H9 (cell line): ENCODE data around the gene EHBP1L1. TPM values are rescaled to one million over a fixed set of nuclear protein-coding genes. Genes with fewer than 3 reads are reported as not detected.

Experiments
- DNase-seq: peaks from one replicate; pipeline ENCODE4 v3.0.0-alpha.2; 2017
- H2AFZ ChIP-seq: one replicate; pipeline ENCODE4 v1.6.1; 2013; ENCODE audit warnings: mild to moderate bottlenecking, low read length, control low read depth, moderate library complexity
- H2AK5ac ChIP-seq: 2 replicates; pipeline ENCODE4 v1.6.1; 2013; ENCODE audit warnings: low read length, control low read depth, mixed read lengths; ENCODE audit not compliant: insufficient read length
- H2BK120ac ChIP-seq: one replicate; pipeline ENCODE4 v1.6.1; 2013; ENCODE audit warnings: low read depth, mild to moderate bottlenecking, low read length, control low read depth, inconsistent platforms; ENCODE audit not compliant: poor library complexity, severe bottlenecking
- H2BK12ac ChIP-seq: 2 replicates; pipeline ENCODE4 v1.6.1; 2013; ENCODE audit warnings: low read length, control low read depth, mixed read lengths, low read depth; ENCODE audit not compliant: insufficient read length
- H2BK15ac ChIP-seq: 2 replicates; pipeline ENCODE4 v1.6.1; 2013; ENCODE audit warnings: low read depth, low read length, control low read depth
- H2BK20ac ChIP-seq: one replicate; pipeline ENCODE4 v1.6.1; 2013; ENCODE audit warnings: low read depth, mild to moderate bottlenecking, low read length, control low read depth, inconsistent platforms; ENCODE audit not compliant: poor library complexity, severe bottlenecking
- H2BK5ac ChIP-seq: 2 replicates; pipeline ENCODE4 v1.6.1; 2013; ENCODE audit warnings: low read length, control low read depth, mixed read lengths; ENCODE audit not compliant: insufficient read length
- H3K14ac ChIP-seq: 2 replicates; pipeline ENCODE4 v1.6.1; 2013; ENCODE audit warnings: low read length, control low read depth; ENCODE audit not compliant: insufficient read depth
- H3K18ac ChIP-seq: 2 replicates; pipeline ENCODE4 v1.6.1; 2013; ENCODE audit warnings: low read depth, mild to moderate bottlenecking, mixed read lengths, low read length, control low read depth; ENCODE audit not compliant: insufficient read length
- H3K23ac ChIP-seq: 2 replicates; pipeline ENCODE4 v1.6.1; 2013; ENCODE audit warnings: low read length, control low read depth, mixed read lengths, low read depth; ENCODE audit not compliant: insufficient read length
- H3K23me2 ChIP-seq: 2 replicates; pipeline ENCODE4 v1.6.1; 2013; ENCODE audit warnings: low read depth, mild to moderate bottlenecking, mixed read lengths, low read length, control low read depth; ENCODE audit not compliant: insufficient read length, poor library complexity, severe bottlenecking
- H3K27ac ChIP-seq: 2 replicates; pipeline ENCODE4 v1.5.1; 2013; ENCODE audit warnings: low read length, control low read depth, mixed read lengths, low read depth; ENCODE audit not compliant: insufficient read length
- H3K27me3 ChIP-seq: 2 replicates; pipeline ENCODE4 v1.6.1; 2013; ENCODE audit warnings: low read length, control low read depth, inconsistent platforms; ENCODE audit not compliant: insufficient read depth
- H3K4ac ChIP-seq: 2 replicates; pipeline ENCODE4 v1.6.1; 2013; ENCODE audit warnings: low read depth, mild to moderate bottlenecking, control low read depth, inconsistent platforms, low read length, moderate library complexity
- H3K4me1 ChIP-seq: 2 replicates; pipeline ENCODE4 v1.6.1; 2013; ENCODE audit warnings: low read length, control low read depth, inconsistent platforms; ENCODE audit not compliant: insufficient read depth
- H3K4me2 ChIP-seq: 2 replicates; pipeline ENCODE4 v1.6.1; 2013; ENCODE audit warnings: low read length, control low read depth, mixed read lengths; ENCODE audit not compliant: insufficient read length, insufficient read depth
- H3K56ac ChIP-seq: 2 replicates; pipeline ENCODE4 v1.6.1; 2013; ENCODE audit warnings: low read depth, mild to moderate bottlenecking, mixed read lengths, low read length, control low read depth; ENCODE audit not compliant: insufficient read length
- H3K79me1 ChIP-seq: 2 replicates; pipeline ENCODE4 v1.6.1; 2013; ENCODE audit warnings: low read depth, mild to moderate bottlenecking, moderate library complexity, low read length, control low read depth, inconsistent platforms; ENCODE audit not compliant: insufficient read depth, poor library complexity, severe bottlenecking
- H3K79me2 ChIP-seq: 2 replicates; pipeline ENCODE4 v1.6.1; 2013; ENCODE audit warnings: low read length, control low read depth, inconsistent platforms; ENCODE audit not compliant: insufficient read depth
- H3K9ac ChIP-seq: 2 replicates; pipeline ENCODE4 v1.6.1; 2013; ENCODE audit warnings: low read length, control low read depth, mixed read lengths; ENCODE audit not compliant: insufficient read length; ENCODE audit errors: extremely low read depth
- H3K9me3 ChIP-seq: one replicate; pipeline ENCODE4 v1.6.1; 2013; ENCODE audit warnings: low read depth, low read length, inconsistent platforms; ENCODE audit not compliant: control insufficient read depth
- H3T11ph ChIP-seq: one replicate; pipeline ENCODE4 v1.6.1; 2013; ENCODE audit warnings: mild to moderate bottlenecking, low read length, control low read depth, inconsistent platforms
- H4K20me1 ChIP-seq: one replicate; pipeline ENCODE4 v1.6.1; 2013; ENCODE audit not compliant: control insufficient read depth, insufficient read length, insufficient read depth
- H4K5ac ChIP-seq: 2 replicates; pipeline ENCODE4 v1.6.1; 2013; ENCODE audit warnings: low read depth, mild to moderate bottlenecking, mixed read lengths, low read length, control low read depth; ENCODE audit not compliant: insufficient read length
- H4K8ac ChIP-seq: replicated peaks from 2 replicates; pipeline ENCODE4 v1.6.1; 2013; ENCODE audit warnings: low read length, control low read depth, mixed read lengths, low read depth; ENCODE audit not compliant: insufficient read length
- H4K91ac ChIP-seq: 2 replicates; pipeline ENCODE4 v1.6.1; 2013; ENCODE audit warnings: low read depth, mild to moderate bottlenecking, moderate library complexity, mixed read lengths, low read length, control low read depth; ENCODE audit not compliant: insufficient read length
- H3K27ac Mint-ChIP-seq, 3 experiments: 2 replicates in 2 of 3; 3 replicates in 1 of 3; pipeline ENCODE4 v1.8.0; 2020 to 2021; ENCODE audit warnings: mixed read lengths in 3 of 3, mild to moderate bottlenecking in 1 of 3, moderate library complexity in 1 of 3
- H3K27me3 Mint-ChIP-seq: 2 replicates; pipeline ENCODE4 v1.8.0; 2021; ENCODE audit warnings: low read depth, mild to moderate bottlenecking, moderate library complexity, mixed read lengths
- H3K36me3 Mint-ChIP-seq, 3 experiments: 2 replicates in 2 of 3; 3 replicates in 1 of 3; pipeline ENCODE4 v1.8.0; 2020 to 2021; ENCODE audit warnings: low read depth in 3 of 3, mixed read lengths in 3 of 3; ENCODE audit not compliant: insufficient read depth in 1 of 3
- H3K4me1 Mint-ChIP-seq, 2 experiments: 2 replicates each; pipeline ENCODE4 v1.8.0; 2020; ENCODE audit warnings: mixed read lengths in 2 of 2
- H3K4me3 Mint-ChIP-seq, 2 experiments: 2 replicates in 1 of 2; 3 replicates in 1 of 2; pipeline ENCODE4 v1.8.0; 2020 to 2021; ENCODE audit warnings: mild to moderate bottlenecking in 2 of 2, mixed read lengths in 2 of 2, moderate library complexity in 1 of 2
- H3K9me3 Mint-ChIP-seq, 2 experiments: 2 replicates in 1 of 2; 3 replicates in 1 of 2; pipeline ENCODE4 v1.8.0; 2020; ENCODE audit warnings: mild to moderate bottlenecking in 2 of 2, mixed read lengths in 2 of 2, moderate library complexity in 1 of 2
- WGBS: extraction: QIAGEN DNeasy Blood & Tissue Kit; methylation state at CpG from one replicate; pipeline ENCODE4 v1.1.7; 2013; ENCODE audit warnings: missing lambda C conversion rate, low lambda C conversion rate, mixed read lengths; ENCODE audit not compliant: insufficient read length; ENCODE audit errors: extremely low coverage; 5-methylcytosine and 5-hydroxymethylcytosine counted together
- total RNA-seq: library from RNA; stranded (reverse); gene quantifications from 2 replicates; pipeline ENCODE4 v1.2.1, GENCODE V29; 2021
- TF ChIP-seq, protein P1 (sequence below): fragments of 200-600 bp; sonication (generic); conservative IDR thresholded peaks from 3 replicates; pipeline ENCODE4 v1.8.0; 2021; ENCODE audit warnings: antibody characterized with exemption, mild to moderate bottlenecking

The EHBP1L1 gene
- total RNA-seq, 1 experiment from 2014 or later, result 13.8 TPM

DNA sequence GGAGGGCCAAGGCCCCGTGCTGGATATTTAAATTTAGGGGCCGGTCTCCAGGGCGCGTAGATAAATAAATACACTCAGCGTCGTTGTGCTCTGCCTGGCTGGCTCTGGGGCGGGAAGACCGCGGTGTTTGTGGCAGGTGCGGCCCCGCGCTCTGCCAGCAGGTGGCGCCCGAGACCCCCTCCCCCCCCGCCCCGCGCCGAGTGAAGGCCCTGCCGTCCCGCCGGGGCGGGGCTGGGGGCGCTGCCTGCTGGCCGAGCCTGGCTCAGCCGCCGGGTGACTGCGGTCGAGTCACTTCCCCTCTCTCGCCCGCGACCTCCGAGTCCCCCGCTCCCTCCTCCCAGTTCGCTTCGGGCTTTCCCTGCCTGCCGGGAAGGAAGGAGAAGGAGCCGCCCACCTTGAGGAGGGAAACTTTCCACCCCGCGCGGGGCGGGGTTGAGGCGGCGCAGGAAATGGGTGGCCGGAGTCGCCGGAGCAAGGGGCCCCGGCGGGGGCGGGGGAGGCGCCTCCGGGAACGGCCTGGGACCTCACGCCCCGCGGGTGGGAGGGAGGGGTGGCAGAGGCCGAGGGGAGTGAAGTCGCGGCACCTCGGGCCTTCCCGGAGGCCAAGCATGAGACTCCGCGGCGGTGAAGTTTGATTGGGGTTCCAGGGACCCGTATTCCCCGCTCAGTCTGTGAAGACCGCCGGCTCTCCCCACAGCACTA lies 1.6 kb upstream of the EHBP1L1 start:
- Histone ChIP-seq H2BK5ac (no peak overlapping the region), H2BK20ac (no peak overlapping the region), H2BK120ac (no peak overlapping the region), H3K4me2 (peak overlapping the region; percentile 60), H3K23me2 (peaks cover 23% of the 10 kb centered on the region), H3K79me1 (peaks cover 4% of the 10 kb centered on the region), H3K27me3 (peaks cover 8% of the 10 kb centered on the region; the same call in 1 of the 2 replicates), H4K8ac (no peak overlapping the region), H2BK12ac (no peak overlapping the region), H3K4me1 (no peaks in the 10 kb centered on the region; the same call in 1 of the 2 replicates), H3K23ac (no peak overlapping the region), H3K79me2 (no peaks in the 10 kb centered on the region; the same call in 1 of the 2 replicates), H3K56ac (no peak overlapping the region), H2BK15ac (no peak overlapping the region), H3K9me3 (no peaks in the 10 kb centered on the region), H3T11ph (no peak overlapping the region), H4K91ac (no peak overlapping the region), H3K4ac (no peak overlapping the region), H3K9ac (no peak overlapping the region), H2AFZ (no peak overlapping the region), H4K5ac (no peak overlapping the region), H2AK5ac (no peak overlapping the region), H3K18ac (no peak overlapping the region), H3K27ac (no peak overlapping the region), H3K14ac (no peak overlapping the region), H4K20me1 (no peaks in the 10 kb centered on the region)
- DNase-seq, result peak; percentile 95
- Mint-ChIP-seq H3K4me1 (peaks cover 32 to 54% of the 10 kb centered on the region in 2 experiments), H3K9me3 (no peaks in the 10 kb centered on the region), H3K27ac (peak overlapping the region in 1 of 3 experiments; percentile 86; a peak in 1 of 7 replicates), H3K4me3 (peak overlapping the region; percentile 63 to 86), H3K27me3 (peaks cover 31% of the 10 kb centered on the region), H3K36me3 (peaks cover 3 to 7% (median 6%) of the 10 kb centered on the region in 3 experiments; a peak in 4 of 7 replicates)
- TF ChIP-seq, protein P1, sequence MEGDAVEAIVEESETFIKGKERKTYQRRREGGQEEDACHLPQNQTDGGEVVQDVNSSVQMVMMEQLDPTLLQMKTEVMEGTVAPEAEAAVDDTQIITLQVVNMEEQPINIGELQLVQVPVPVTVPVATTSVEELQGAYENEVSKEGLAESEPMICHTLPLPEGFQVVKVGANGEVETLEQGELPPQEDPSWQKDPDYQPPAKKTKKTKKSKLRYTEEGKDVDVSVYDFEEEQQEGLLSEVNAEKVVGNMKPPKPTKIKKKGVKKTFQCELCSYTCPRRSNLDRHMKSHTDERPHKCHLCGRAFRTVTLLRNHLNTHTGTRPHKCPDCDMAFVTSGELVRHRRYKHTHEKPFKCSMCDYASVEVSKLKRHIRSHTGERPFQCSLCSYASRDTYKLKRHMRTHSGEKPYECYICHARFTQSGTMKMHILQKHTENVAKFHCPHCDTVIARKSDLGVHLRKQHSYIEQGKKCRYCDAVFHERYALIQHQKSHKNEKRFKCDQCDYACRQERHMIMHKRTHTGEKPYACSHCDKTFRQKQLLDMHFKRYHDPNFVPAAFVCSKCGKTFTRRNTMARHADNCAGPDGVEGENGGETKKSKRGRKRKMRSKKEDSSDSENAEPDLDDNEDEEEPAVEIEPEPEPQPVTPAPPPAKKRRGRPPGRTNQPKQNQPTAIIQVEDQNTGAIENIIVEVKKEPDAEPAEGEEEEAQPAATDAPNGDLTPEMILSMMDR, result peak; percentile 99
- no CpG with 5 or more reads among the region's 67 CpGs for WGBS
